Measurements from ENCODE around the gene NDUFB6.

The NDUFB6 gene

DNA sequence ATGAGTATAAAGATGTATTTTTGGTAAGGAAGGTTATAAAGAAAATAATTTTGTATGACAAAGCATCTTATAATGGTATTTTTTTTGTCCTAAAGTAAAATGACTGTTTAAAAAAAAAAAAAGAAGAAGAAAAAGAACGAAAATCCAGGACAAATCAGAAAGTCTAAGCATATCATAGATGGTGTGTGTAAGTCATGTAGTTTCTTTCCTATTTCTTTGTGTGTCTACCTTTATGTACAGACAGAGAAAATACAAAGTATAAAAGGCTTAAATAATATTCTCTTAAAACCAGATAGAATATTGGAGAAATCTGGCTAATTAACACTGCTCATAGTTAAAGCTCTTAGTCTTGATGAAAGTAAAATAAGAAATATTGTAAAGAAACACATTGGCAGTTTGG, 54.7 kb downstream of the NDUFB6 start:
- no peak for DNase-seq (ENCODE audit: low read depth)

DNA sequence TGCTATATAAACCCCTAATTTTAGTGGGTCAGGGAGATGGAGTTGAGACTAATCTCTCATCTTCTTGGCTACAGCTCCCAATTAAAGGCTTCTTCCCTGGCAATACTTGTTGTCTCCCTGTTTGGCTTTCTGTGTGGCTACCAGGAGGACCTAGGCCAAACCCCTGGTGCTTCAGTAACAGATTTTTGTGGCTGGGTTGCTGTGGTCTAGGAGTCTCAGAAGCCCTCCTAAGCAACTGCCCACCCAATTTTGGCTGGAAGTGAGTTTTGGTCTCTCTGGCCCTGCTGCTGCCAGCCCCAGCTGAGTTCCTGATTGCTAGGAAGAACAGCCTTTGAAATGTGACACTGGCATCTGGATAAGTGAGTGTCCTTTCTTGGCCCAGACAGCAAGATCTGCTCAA, 56.7 kb downstream of the NDUFB6 start:
- DNase-seq (ENCODE audit: low read depth) = no peak

DNA sequence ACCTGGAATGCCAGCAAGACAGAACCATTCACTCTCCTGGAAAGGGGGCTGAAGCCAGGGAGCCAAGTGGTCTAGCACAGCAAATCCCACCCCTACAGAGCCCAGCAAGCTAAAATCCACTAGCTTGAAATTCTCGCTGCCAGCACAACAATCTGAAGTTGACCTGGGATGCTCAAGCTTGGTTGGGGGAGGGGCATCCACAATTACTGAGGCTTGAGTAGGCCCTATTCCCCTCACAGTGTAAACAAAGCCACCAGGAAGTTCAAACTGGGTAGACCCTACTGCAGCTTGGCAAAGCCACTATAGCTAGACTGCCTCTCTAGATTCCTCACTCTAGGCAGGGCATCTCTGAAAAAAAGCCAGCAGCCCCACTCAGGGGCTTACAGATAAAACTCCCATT, 64.2 kb downstream of the NDUFB6 start:
- DNase-seq (ENCODE audit: low read depth) = no peak

DNA sequence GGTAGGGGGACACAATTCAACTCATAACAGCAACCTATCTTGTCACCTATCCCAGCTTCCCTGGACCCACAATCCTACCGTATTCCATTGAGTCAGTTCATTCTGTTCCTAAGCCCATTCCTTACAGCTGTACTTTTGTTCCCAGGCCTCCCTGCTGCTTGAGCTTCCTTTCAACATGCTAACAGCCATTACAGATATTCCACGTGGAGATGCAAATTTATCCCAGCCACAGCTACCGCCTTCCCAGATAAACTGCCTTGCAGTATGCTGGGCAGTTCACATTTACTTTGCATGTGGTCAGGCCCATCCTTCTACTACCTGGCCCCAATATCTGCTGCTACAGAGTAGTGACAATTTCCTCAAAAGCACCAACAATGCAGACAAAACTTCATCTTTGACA, 70.0 kb downstream of the NDUFB6 start:
- DNase-seq (ENCODE audit: low read depth) = no peak

Measured in activated T-cell treated with anti-CD3 and anti-CD28 coated beads for 1 hour (primary cell).